HepG2 (cell line): ENCODE data around the gene MIA2. TPM values are rescaled to one million over a fixed set of nuclear protein-coding genes. Genes with fewer than 3 reads are reported as not detected.
A peak's percentile ranks its signal among the peaks of the same experiment; 100 is the strongest.

Experiments
- ARNT ChIP-seq: fragments of 450-650 bp; IDR thresholded peaks from 2 replicates; pipeline ENCODE4 v1.6.1; 2017
- DMAP1 ChIP-seq: IDR thresholded peaks from 2 replicates; pipeline ENCODE4 v1.6.1; 2016
- EEA1 ChIP-seq: sonication (generic); formaldehyde crosslinking; IDR thresholded peaks from 2 replicates; pipeline ENCODE4 v1.5.1; 2020; ENCODE audit warnings: mild to moderate bottlenecking, missing genetic modification reagents, borderline replicate concordance
- ETV6 ChIP-seq: sonication (generic); formaldehyde crosslinking; conservative IDR thresholded peaks from 2 replicates; pipeline ENCODE4 v1.4.0; 2020; ENCODE audit warnings: missing genetic modification reagents
- FOXA3 ChIP-seq: IDR thresholded peaks from 2 replicates; pipeline ENCODE4 v1.6.1; 2016; ENCODE audit warnings: missing genetic modification reagents, missing compliant biosample characterization
- HIVEP1 ChIP-seq: sonication (generic); formaldehyde crosslinking; IDR thresholded peaks from 2 replicates; pipeline ENCODE4 v1.4.0; 2020; ENCODE audit warnings: mild to moderate bottlenecking, missing genetic modification reagents
- HNF4G ChIP-seq, 2 experiments: sonication (generic) in 1 of 2; formaldehyde crosslinking in 1 of 2; IDR thresholded peaks; 2 replicates each; pipeline versions ENCODE4 v1.4.0 to v1.6.1; 2011 to 2020; ENCODE audit warnings: borderline replicate concordance in 2 of 2, low read depth in 2 of 2, mild to moderate bottlenecking in 2 of 2, low read length in 1 of 2, missing genetic modification reagents in 1 of 2, moderate library complexity in 1 of 2
- KMT2A ChIP-seq: sonication (generic); formaldehyde crosslinking; IDR thresholded peaks from 2 replicates; pipeline ENCODE4 v1.4.0; 2020; ENCODE audit warnings: missing genetic modification reagents
- MAFG ChIP-seq: sonication (generic); formaldehyde crosslinking; IDR thresholded peaks from 2 replicates; pipeline ENCODE4 v1.5.1; 2020; ENCODE audit warnings: mild to moderate bottlenecking, missing genetic modification reagents
- PPARG ChIP-seq: conservative IDR thresholded peaks from 2 replicates; pipeline ENCODE4 v1.6.1; 2016; ENCODE audit warnings: missing biosample characterization, missing genetic modification reagents
- SKI ChIP-seq: fragments of 450-650 bp; IDR thresholded peaks from one replicate; pipeline ENCODE4 v1.6.1; 2018; ENCODE audit warnings: mild to moderate bottlenecking; ENCODE audit not compliant: partially characterized antibody
- TCF7 ChIP-seq: sonication (generic); IDR thresholded peaks from 2 replicates; pipeline ENCODE4 v1.6.1; 2016; ENCODE audit warnings: antibody characterized with exemption, low read depth
- TEF ChIP-seq: sonication (generic); formaldehyde crosslinking; IDR thresholded peaks from 2 replicates; pipeline ENCODE4 v1.5.0; 2020; ENCODE audit warnings: missing genetic modification reagents
- ZBTB2 ChIP-seq: sonication (generic); formaldehyde crosslinking; IDR thresholded peaks from 2 replicates; pipeline ENCODE4 v1.8.0; 2022; ENCODE audit warnings: low read depth, missing genetic modification reagents
- ZFP90 ChIP-seq: sonication (generic); formaldehyde crosslinking; IDR thresholded peaks from 2 replicates; pipeline ENCODE4 v1.8.0; 2022; ENCODE audit warnings: missing genetic modification reagents, mild to moderate bottlenecking, inconsistent platforms, borderline replicate concordance
- ZNF292 ChIP-seq: sonication (generic); formaldehyde crosslinking; IDR thresholded peaks from 2 replicates; pipeline ENCODE4 v1.8.1; 2022; ENCODE audit warnings: mild to moderate bottlenecking, low read depth, missing genetic modification reagents, borderline replicate concordance
- ZNF737 ChIP-seq: sonication (generic); formaldehyde crosslinking; IDR thresholded peaks from 2 replicates; pipeline ENCODE4 v1.5.0; 2020; ENCODE audit warnings: missing genetic modification reagents, mild to moderate bottlenecking, borderline replicate concordance
- polyA plus RNA-seq, 8 experiments: library from polyadenylated mRNA; depleted of rRNA in 3 of 8; stranded (reverse) in 7 of 8; unstranded in 1 of 8; fragments of >200 nt; fragmentation: Illumina TruSeq in 4 of 8; extraction: Trizol in 4 of 8; gene quantifications; 2 replicates each; pipeline versions ENCODE4 v1.2.1 to v1.2.3, GENCODE V29; 2011 to 2016; ENCODE audit warnings: low read depth in 4 of 8, missing spikeins in 1 of 8, mixed read lengths in 1 of 8; ENCODE audit not compliant: insufficient read depth in 1 of 8
- total RNA-seq, 5 experiments: library from RNA; depleted of rRNA; stranded (reverse); fragments of >200 nt; fragmentation: Illumina TruSeq; extraction: Trizol; gene quantifications; 2 replicates each; pipeline ENCODE4 v1.2.3, GENCODE V29; 2016; ENCODE audit warnings: low read depth in 1 of 5
- TF ChIP-seq, protein P1 (sequence below): sonication (generic); formaldehyde crosslinking; IDR thresholded peaks from 2 replicates; pipeline ENCODE4 v1.5.1; 2020; ENCODE audit warnings: mild to moderate bottlenecking, missing genetic modification reagents, moderate library complexity
- TF ChIP-seq, protein P2 (sequence below): sonication (generic); formaldehyde crosslinking; IDR thresholded peaks from 2 replicates; pipeline ENCODE4 v1.4.0; 2020; ENCODE audit warnings: low read depth, missing genetic modification reagents

The MIA2 gene
- total and polyA plus RNA-seq, 2 of the 13 experiments (the other 11 are each of a cell fraction or from before 2014, with no cell fraction given) = 134 to 158 TPM

- TF ChIP-seq ETV6 (CRISPR knock-in tag) = peak; percentile 5; the same call in 1 of the 2 replicates
- peak; percentile 97 for TF ChIP-seq DMAP1
- peak; percentile 98 for TF ChIP-seq ZNF292 (CRISPR knock-in tag)
- TF ChIP-seq PPARG (CRISPR knock-in tag) = peak; percentile 64
- TF ChIP-seq KMT2A (CRISPR knock-in tag) = peak; percentile 96
- TF ChIP-seq, protein P1, sequence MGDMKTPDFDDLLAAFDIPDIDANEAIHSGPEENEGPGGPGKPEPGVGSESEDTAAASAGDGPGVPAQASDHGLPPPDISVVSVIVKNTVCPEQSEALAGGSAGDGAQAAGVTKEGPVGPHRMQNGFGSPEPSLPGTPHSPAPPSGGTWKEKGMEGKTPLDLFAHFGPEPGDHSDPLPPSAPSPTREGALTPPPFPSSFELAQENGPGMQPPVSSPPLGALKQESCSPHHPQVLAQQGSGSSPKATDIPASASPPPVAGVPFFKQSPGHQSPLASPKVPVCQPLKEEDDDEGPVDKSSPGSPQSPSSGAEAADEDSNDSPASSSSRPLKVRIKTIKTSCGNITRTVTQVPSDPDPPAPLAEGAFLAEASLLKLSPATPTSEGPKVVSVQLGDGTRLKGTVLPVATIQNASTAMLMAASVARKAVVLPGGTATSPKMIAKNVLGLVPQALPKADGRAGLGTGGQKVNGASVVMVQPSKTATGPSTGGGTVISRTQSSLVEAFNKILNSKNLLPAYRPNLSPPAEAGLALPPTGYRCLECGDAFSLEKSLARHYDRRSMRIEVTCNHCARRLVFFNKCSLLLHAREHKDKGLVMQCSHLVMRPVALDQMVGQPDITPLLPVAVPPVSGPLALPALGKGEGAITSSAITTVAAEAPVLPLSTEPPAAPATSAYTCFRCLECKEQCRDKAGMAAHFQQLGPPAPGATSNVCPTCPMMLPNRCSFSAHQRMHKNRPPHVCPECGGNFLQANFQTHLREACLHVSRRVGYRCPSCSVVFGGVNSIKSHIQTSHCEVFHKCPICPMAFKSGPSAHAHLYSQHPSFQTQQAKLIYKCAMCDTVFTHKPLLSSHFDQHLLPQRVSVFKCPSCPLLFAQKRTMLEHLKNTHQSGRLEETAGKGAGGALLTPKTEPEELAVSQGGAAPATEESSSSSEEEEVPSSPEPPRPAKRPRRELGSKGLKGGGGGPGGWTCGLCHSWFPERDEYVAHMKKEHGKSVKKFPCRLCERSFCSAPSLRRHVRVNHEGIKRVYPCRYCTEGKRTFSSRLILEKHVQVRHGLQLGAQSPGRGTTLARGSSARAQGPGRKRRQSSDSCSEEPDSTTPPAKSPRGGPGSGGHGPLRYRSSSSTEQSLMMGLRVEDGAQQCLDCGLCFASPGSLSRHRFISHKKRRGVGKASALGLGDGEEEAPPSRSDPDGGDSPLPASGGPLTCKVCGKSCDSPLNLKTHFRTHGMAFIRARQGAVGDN (CRISPR knock-in tag) = peak; percentile 99
- 0 out of 2 replicates have a peak, but pooled peaks have one; percentile 4 for TF ChIP-seq TCF7
- 0 out of 2 replicates have a peak, but pooled peaks have one; percentile 20 for TF ChIP-seq HNF4G (IDR thresholded peaks at IDR 0.05; ENCODE audit: borderline replicate concordance, low read depth, low read length)
- TF ChIP-seq HNF4G (CRISPR knock-in tag; IDR thresholded peaks at IDR 0.05; ENCODE audit: borderline replicate concordance, low read depth) = peak; percentile 1; the same call in 1 of the 2 replicates
- no peak; the same call in 1 of the 2 replicates for TF ChIP-seq MAFG (CRISPR knock-in tag)
- TF ChIP-seq FOXA3 (CRISPR knock-in tag) = no peak
- peak; percentile 70 for TF ChIP-seq EEA1 (CRISPR knock-in tag)
- peak; percentile 94 for TF ChIP-seq HIVEP1 (CRISPR knock-in tag)
- TF ChIP-seq SKI = peak; percentile 9
- TF ChIP-seq ZFP90 (CRISPR knock-in tag) = peak; percentile 95
- peak; percentile 9 for TF ChIP-seq TEF (CRISPR knock-in tag)
- TF ChIP-seq ZNF737 = peak; percentile 96
- no peak for TF ChIP-seq ARNT
- TF ChIP-seq ZBTB2 (CRISPR knock-in tag) = peak; percentile 87
- TF ChIP-seq, protein P2, sequence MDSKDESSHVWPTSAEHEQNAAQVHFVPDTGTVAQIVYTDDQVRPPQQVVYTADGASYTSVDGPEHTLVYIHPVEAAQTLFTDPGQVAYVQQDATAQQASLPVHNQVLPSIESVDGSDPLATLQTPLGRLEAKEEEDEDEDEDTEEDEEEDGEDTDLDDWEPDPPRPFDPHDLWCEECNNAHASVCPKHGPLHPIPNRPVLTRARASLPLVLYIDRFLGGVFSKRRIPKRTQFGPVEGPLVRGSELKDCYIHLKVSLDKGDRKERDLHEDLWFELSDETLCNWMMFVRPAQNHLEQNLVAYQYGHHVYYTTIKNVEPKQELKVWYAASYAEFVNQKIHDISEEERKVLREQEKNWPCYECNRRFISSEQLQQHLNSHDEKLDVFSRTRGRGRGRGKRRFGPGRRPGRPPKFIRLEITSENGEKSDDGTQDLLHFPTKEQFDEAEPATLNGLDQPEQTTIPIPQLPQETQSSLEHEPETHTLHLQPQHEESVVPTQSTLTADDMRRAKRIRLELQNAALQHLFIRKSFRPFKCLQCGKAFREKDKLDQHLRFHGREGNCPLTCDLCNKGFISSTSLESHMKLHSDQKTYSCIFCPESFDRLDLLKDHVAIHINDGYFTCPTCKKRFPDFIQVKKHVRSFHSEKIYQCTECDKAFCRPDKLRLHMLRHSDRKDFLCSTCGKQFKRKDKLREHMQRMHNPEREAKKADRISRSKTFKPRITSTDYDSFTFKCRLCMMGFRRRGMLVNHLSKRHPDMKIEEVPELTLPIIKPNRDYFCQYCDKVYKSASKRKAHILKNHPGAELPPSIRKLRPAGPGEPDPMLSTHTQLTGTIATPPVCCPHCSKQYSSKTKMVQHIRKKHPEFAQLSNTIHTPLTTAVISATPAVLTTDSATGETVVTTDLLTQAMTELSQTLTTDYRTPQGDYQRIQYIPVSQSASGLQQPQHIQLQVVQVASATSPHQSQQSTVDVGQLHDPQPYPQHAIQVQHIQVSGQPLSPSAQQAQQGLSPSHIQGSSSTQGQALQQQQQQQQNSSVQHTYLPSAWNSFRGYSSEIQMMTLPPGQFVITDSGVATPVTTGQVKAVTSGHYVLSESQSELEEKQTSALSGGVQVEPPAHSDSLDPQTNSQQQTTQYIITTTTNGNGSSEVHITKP (CRISPR knock-in tag) = peak; percentile 100
These were observed 33.3 kb downstream of the MIA2 start (continued) for GRCh38 chr14:39266871-39267607.
